Subcutaneous abdominal adipose tissue (tissue), 5 donors: ENCODE results near the gene GTF2F2.

Experiments used
- H3K27ac ChIP-seq: one replicate; pipeline ENCODE4 v1.7.0; 2013; ENCODE audit warnings: low read depth, mild to moderate bottlenecking, inconsistent platforms, low read length, moderate library complexity
- H3K27me3 ChIP-seq, 5 donors: one replicate each; pipeline ENCODE4 v1.7.0; 2013; ENCODE audit warnings: low read length in 5 of 5, inconsistent platforms in 1 of 5; ENCODE audit not compliant: control insufficient read depth in 5 of 5, insufficient read depth in 4 of 5
- H3K36me3 ChIP-seq, 5 donors: one replicate each; pipeline ENCODE4 v1.7.0; 2013; ENCODE audit warnings: low read length in 5 of 5; ENCODE audit not compliant: control insufficient read depth in 5 of 5, insufficient read depth in 5 of 5
- H3K4me1 ChIP-seq, 5 donors: one replicate each; pipeline ENCODE4 v1.7.0; 2013; ENCODE audit warnings: low read length in 5 of 5, mild to moderate bottlenecking in 3 of 5, moderate library complexity in 1 of 5; ENCODE audit not compliant: control insufficient read depth in 5 of 5, insufficient read depth in 5 of 5
- H3K4me3 ChIP-seq, 5 donors: one replicate each; pipeline ENCODE4 v1.7.0; 2013; ENCODE audit warnings: low read length in 5 of 5, low read depth in 1 of 5
- H3K9ac ChIP-seq, 5 donors: one replicate each; pipeline ENCODE4 v1.7.0; 2013; ENCODE audit warnings: low read length in 5 of 5, mild to moderate bottlenecking in 4 of 5, moderate library complexity in 3 of 5
- H3K9me3 ChIP-seq, 5 donors: one replicate each; pipeline ENCODE4 v1.7.0; 2013; ENCODE audit warnings: low read length in 5 of 5; ENCODE audit not compliant: control insufficient read depth in 5 of 5
- donor health status: healthy.
- donor health status: healthy.
- donor health status: healthy.
- donor health status: healthy.
- donor health status: healthy.

Gene GTF2F2

GRCh38 chr13:45120967-45121831 is 889 bp downstream of the GTF2F2 start:
- Histone ChIP-seq H3K4me1 (peaks cover 3 to 29% (median 24%) of the 10 kb centered on the region in 5 donors), H3K9ac (peak overlapping the region; percentile 89 to 98 (median 96)), H3K4me3 (peak overlapping the region; percentile 84 to 100 (median 98)), H3K36me3 (no peaks in the 10 kb centered on the region), H3K9me3 (no peaks in the 10 kb centered on the region), H3K27me3 (no peaks in the 10 kb centered on the region), H3K27ac (peak overlapping the region; percentile 85)

- Histone ChIP-seq H3K27me3 (no peaks in the 10 kb centered on the region), H3K9me3 (no peaks in the 10 kb centered on the region), H3K4me3 (no peak overlapping the region), H3K9ac (no peak overlapping the region), H3K4me1 (peaks cover 3 to 29% (median 24%) of the 10 kb centered on the region in 5 donors), H3K36me3 (no peaks in the 10 kb centered on the region), H3K27ac (no peak overlapping the region)
Observed at GRCh38 chr13:45122941-45123340, 2.6 kb downstream of the GTF2F2 start.

DNA sequence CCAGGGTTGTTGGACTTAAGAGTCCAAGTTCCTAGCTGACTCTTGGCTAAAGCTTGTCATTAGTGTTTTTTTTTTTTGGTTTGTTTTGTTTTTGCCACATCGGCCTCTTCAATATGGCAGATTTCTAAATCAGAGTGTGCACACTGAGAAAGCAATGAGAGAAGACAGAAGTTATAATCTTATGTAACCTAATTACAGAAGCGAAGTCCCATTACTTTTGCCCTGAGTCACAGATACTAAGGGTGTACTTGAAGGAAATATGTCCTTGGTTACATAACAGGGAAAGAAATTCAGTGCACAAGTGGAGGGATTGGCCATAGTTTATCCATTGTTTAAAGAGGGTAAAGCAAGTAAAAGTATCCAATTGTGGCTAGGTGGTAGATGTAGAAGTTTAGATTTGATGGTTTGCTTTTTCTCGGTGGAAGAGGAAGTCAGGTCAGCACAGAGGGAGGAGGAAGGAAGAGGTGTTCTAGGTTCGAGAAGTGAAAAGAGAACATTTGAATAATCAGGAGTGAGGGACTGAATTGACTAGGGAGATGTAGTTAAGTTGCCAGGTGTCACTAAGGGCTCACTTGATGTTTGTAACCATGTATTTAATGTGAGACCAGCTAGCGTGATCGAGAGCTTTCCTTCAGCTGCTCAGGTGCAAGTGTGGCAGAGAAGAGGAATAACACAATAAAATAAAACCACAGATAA is 12.2 kb downstream of the GTF2F2 start:
- no peaks in the 10 kb centered on the region for H3K4me1 ChIP-seq
- no peaks in the 10 kb centered on the region for H3K27me3 ChIP-seq
- H3K4me3 ChIP-seq, result no peak overlapping the region
- H3K9ac ChIP-seq, result no peak overlapping the region
- H3K36me3 ChIP-seq, result peaks cover 0 to 3% (median 0%) of the 10 kb centered on the region in 5 donors
- H3K27ac ChIP-seq, result no peak overlapping the region
- H3K9me3 ChIP-seq, result peaks cover 0 to 10% (median 9%) of the 10 kb centered on the region in 5 donors

- Histone ChIP-seq H3K27me3 (no peaks in the 10 kb centered on the region), H3K27ac (no peak overlapping the region), H3K4me3 (no peak overlapping the region), H3K36me3 (peaks cover 0 to 10% (median 8%) of the 10 kb centered on the region in 5 donors), H3K9me3 (peaks cover 0 to 10% (median 9%) of the 10 kb centered on the region in 5 donors), H3K4me1 (no peaks in the 10 kb centered on the region), H3K9ac (no peak overlapping the region)
Observed at GRCh38 chr13:45133396-45134118, 13.2 kb downstream of the GTF2F2 start.

DNA sequence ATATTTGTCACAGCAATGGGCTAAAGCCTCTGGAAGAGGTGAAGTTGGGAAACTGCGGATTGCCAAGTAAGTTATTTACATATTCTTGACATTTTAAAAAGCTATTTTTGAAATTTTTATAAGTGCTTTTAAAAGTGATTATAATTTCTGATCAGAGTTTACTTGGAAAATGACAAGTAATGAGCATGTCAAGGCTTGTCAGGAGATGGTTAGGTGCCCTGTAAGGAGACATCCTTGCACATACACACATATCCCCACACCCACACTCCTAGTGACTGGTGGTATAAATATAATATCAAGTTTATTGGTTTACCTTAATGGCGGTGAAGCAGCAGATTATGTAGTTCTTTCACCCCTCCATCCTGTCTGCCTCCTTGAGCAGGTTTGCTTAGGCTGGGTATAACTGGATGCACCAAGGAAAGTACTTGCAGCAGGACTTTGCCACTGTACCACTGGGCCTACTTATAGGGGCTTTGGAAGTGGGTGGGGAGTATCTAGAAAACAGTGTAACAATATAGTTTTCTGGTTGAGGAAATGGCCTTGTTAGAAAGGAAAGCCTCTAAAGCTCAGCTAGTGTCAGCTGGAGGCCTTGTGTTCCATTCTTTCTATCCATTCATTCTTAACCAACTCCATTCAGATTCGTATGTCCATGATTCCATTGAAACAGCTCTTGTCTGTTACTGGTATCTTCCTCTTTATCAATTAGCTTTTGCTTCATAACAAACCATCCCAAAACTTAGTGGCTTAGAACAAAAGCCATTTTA is 16.6 kb downstream of the GTF2F2 start:
- no peaks in the 10 kb centered on the region for H3K27me3 ChIP-seq
- no peak overlapping the region for H3K4me3 ChIP-seq
- H3K4me1 ChIP-seq, result no peaks in the 10 kb centered on the region
- no peak overlapping the region for H3K9ac ChIP-seq
- H3K36me3 ChIP-seq, result peaks cover 6 to 23% (median 16%) of the 10 kb centered on the region in 5 donors
- H3K27ac ChIP-seq, result no peak overlapping the region
- H3K9me3 ChIP-seq, result peaks cover 0 to 10% (median 9%) of the 10 kb centered on the region in 5 donors

- Histone ChIP-seq H3K4me3 (no peak overlapping the region), H3K9me3 (peaks cover 0 to 9% (median 7%) of the 10 kb centered on the region in 5 donors)
Observed at GRCh38 chr13:45137526-45137925, 17.2 kb downstream of the GTF2F2 start.

GRCh38 chr13:45138282-45138681 is 18.0 kb downstream of the GTF2F2 start:
- H3K4me3 ChIP-seq, result no peak overlapping the region
- peaks cover 6 to 23% (median 16%) of the 10 kb centered on the region in 5 donors for H3K36me3 ChIP-seq

More at GRCh38 chr13:45137526-45137925, 17.2 kb downstream of the GTF2F2 start:
- H3K36me3 ChIP-seq, result peaks cover 6 to 23% (median 16%) of the 10 kb centered on the region in 5 donors
- H3K27me3 ChIP-seq, result no peaks in the 10 kb centered on the region
- H3K9ac ChIP-seq, result no peak overlapping the region
- H3K27ac ChIP-seq, result no peak overlapping the region
- no peaks in the 10 kb centered on the region for H3K4me1 ChIP-seq

DNA sequence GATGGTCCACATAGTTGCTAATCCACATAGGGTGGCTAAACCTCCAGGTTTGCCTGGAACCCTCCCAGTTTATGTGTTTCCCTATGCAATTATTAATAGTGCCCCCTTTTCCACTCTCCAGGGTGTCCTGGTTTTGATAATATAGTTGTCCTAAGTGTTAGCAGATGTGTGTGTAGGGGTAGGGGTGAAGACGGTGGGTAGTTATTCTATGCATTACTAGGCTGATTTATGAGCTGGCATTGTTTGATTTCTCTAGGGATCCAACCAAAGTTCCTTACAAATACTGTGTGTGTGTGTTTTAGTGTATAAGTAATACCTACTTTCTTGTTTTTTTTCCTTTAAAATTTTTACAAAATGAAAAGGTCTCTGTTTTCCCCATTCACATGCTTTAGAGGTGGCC is 21.1 kb downstream of the GTF2F2 start:
- Histone ChIP-seq H3K27ac (no peak overlapping the region), H3K27me3 (no peaks in the 10 kb centered on the region), H3K36me3 (peaks cover 6 to 23% (median 16%) of the 10 kb centered on the region in 5 donors), H3K9me3 (no peaks in the 10 kb centered on the region), H3K4me3 (no peak overlapping the region), H3K9ac (no peak overlapping the region), H3K4me1 (no peaks in the 10 kb centered on the region)

More at GRCh38 chr13:45138282-45138681, 18.0 kb downstream of the GTF2F2 start:
- H3K27me3 ChIP-seq, result no peaks in the 10 kb centered on the region
- no peak overlapping the region for H3K9ac ChIP-seq
- H3K4me1 ChIP-seq, result no peaks in the 10 kb centered on the region
- peaks cover 0 to 8% (median 5%) of the 10 kb centered on the region in 5 donors for H3K9me3 ChIP-seq
- H3K27ac ChIP-seq, result no peak overlapping the region
